ENCODE data around the gene KRTAP5-5.

DNA sequence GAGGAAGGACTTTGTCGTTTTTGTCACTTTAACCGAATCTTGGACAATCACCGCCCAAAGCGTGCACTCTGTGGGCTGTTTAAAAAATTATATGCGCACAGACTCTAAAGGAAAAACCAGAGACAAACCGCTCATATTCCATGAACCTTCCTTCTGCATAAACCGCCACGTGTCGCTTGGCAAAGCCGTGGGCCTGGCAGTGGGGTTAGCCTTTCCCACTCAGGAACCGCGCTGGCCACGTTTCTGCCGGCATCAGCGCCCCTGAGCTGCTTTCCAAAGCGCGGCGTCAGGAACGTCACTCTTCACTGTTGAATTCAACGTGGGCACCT is 22.8 kb downstream of the KRTAP5-5 start:
- TF ChIP-seq POLR2A (IDR thresholded peaks at IDR 0.05) (no peak), POLR2AphosphoS5 (IDR thresholded peaks at IDR 0.05) (no peak), CTCF (IDR thresholded peaks at IDR 0.05) (no peak), EP300 (IDR thresholded peaks at IDR 0.05) (no peak)

All from gastroesophageal sphincter (tissue), 3 donors.